WTC11 (cell line): ENCODE results near the gene CFDP1. TPM values are rescaled to one million over a fixed set of nuclear protein-coding genes. Genes with fewer than 3 reads are reported as not detected.

Source experiments
- ATAC-seq: fragments of 200-7000 bp; cut with Tn5 transposase; 2 replicates; pipeline ENCODE4 v1.10.0; 2021; ENCODE audit warnings: mild to moderate bottlenecking, moderate library complexity
- CTCF ChIA-PET: fragments of 300-600 bp; sonication (Branson Sonifier 250); formaldehyde crosslinking; loops from one replicate; lab custom pipeline; 2021; ENCODE audit warnings: antibody characterized with exemption; lab: Charles Lee
- POLR2A ChIA-PET: fragments of 350-600 bp; sonication (Branson Sonifier 250); formaldehyde crosslinking; loops from one replicate; lab custom pipeline; 2021; ENCODE audit warnings: antibody characterized with exemption; lab: Charles Lee
- DNase-seq: peaks from one replicate; pipeline ENCODE4 v3.0.0; 2021; ENCODE audit warnings: low spot score
- H3K27ac Mint-ChIP-seq: 2 replicates; pipeline ENCODE4 v1.8.0; 2021; ENCODE audit warnings: mixed read lengths
- H3K27me3 Mint-ChIP-seq: 2 replicates; pipeline ENCODE4 v1.8.0; 2021; ENCODE audit warnings: low read depth, mild to moderate bottlenecking, moderate library complexity, mixed read lengths
- H3K36me3 Mint-ChIP-seq: 2 replicates; pipeline ENCODE4 v1.8.0; 2021; ENCODE audit warnings: mixed read lengths
- H3K4me1 Mint-ChIP-seq: 2 replicates; pipeline ENCODE4 v1.8.0; 2022; ENCODE audit warnings: mixed read lengths
- H3K4me3 Mint-ChIP-seq: 2 replicates; pipeline ENCODE4 v1.8.0; 2021; ENCODE audit warnings: mild to moderate bottlenecking, moderate library complexity, mixed read lengths
- H3K9me3 Mint-ChIP-seq: 2 replicates; pipeline ENCODE4 v1.8.0; 2021; ENCODE audit warnings: mixed read lengths
- E2F4 ChIP-seq: sonication (generic); formaldehyde crosslinking; IDR thresholded peaks from 2 replicates; pipeline ENCODE4 v1.8.1; 2022; ENCODE audit warnings: low read depth, mild to moderate bottlenecking, moderate library complexity, missing genetic modification reagents, borderline replicate concordance
- EMX1 ChIP-seq: fragments of 250-450 bp; sonication (Bioruptor Pico); IDR thresholded peaks from 2 replicates; pipeline ENCODE4 v1.8.0; 2021; ENCODE audit warnings: mild to moderate bottlenecking
- ZNF121 ChIP-seq: sonication (generic); formaldehyde crosslinking; IDR thresholded peaks from 2 replicates; pipeline ENCODE4 v1.8.0; 2023; ENCODE audit warnings: missing genetic modification reagents
- ZNF532 ChIP-seq: fragments of 250-450 bp; sonication (Bioruptor Pico); IDR thresholded peaks from 2 replicates; pipeline ENCODE4 v1.9.0; 2021; ENCODE audit warnings: mild to moderate bottlenecking, borderline replicate concordance
- total RNA-seq: library from RNA; stranded (reverse); gene quantifications from 3 replicates; pipeline ENCODE4 v1.2.3, GENCODE V29; 2021
- TF ChIP-seq, protein P1 (sequence below): fragments of 250-450 bp; sonication (Bioruptor Pico); IDR thresholded peaks from 2 replicates; pipeline ENCODE4 v2.1.2; 2022; ENCODE audit warnings: mild to moderate bottlenecking, moderate library complexity
- TF ChIP-seq, protein P2 (sequence below): sonication (generic); formaldehyde crosslinking; IDR thresholded peaks from 2 replicates; pipeline ENCODE4 v1.8.0; 2022; ENCODE audit warnings: missing genetic modification reagents

CFDP1 gene
- total RNA-seq, 1 experiment from 2014 or later, result 79.2 TPM

DNA sequence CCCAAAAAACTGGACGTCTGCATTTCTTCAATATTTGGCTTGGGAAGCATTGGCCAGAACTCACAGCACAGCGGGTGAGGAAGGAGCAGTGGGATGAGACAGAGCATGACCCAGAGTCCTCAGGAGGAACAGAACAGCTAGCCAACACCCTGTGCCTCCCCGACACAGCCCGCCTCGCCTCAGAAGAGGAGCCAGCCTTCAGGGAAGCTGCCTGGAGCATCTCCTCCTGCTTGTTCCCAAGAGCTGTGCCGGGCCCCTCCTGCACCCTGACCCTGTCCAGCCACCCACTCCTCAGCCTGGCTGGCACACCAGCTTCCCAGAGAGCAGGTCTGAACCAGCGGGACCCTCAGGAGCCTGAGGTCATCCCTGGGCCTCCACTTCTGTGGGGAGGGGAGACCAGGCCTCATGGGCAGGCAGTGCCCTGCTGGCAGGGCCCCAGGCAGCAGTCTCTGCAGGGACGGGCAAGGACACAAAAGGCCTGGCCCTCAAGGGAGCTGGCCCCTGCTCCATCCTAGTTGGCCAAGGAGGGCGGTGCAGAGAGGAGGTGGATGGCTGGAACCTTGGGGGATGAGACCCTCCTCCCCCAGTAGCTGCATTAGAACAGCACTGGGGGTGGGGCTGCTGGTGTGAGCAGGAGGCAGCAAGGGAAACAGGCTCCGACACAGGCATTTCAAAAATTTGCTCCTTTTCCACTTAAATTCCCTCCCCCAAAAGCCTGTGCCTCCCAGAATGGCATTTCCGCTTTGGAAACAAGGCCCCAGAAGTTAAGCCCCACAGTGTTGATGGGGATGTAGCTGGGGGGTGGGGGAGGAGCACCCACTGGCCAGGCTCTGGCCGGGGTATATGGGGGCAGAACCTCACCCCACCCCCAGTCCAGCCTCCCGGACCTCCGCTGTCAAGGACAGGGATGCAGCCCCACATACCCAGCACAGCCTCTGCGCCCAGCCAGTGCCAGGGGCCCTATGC is 180.1 kb downstream of the CFDP1 start (continued):
- TF ChIP-seq, protein P1, sequence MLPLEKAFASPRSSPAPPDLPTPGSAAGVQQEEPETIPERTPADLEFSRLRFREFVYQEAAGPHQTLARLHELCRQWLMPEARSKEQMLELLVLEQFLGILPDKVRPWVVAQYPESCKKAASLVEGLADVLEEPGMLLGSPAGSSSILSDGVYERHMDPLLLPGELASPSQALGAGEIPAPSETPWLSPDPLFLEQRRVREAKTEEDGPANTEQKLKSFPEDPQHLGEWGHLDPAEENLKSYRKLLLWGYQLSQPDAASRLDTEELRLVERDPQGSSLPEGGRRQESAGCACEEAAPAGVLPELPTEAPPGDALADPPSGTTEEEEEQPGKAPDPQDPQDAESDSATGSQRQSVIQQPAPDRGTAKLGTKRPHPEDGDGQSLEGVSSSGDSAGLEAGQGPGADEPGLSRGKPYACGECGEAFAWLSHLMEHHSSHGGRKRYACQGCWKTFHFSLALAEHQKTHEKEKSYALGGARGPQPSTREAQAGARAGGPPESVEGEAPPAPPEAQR, result no peak

GRCh38 chr16:75252049-75252864 is 181.0 kb downstream of the CFDP1 start:
- H3K9me3 Mint-ChIP-seq, result no peaks in the 10 kb centered on the region
- DNase-seq (no peak), ATAC-seq (peak; percentile 0)
- no peaks in the 10 kb centered on the region for H3K36me3 Mint-ChIP-seq
- POLR2A ChIA-PET, result interaction anchor here (0.6 to 5.9 kb wide), 3 partner anchors 8 to 71 kb away, joined by 3 to 57 read pairs (median 7); no protein-coding TSS in a partner anchor
- peak overlapping the region; percentile 97 for H3K27ac Mint-ChIP-seq
- CTCF ChIA-PET, result interaction anchor here (7.5 kb wide), 1 partner anchor 18 kb away, joined by 92 read pairs; no protein-coding TSS in a partner anchor
- TF ChIP-seq E2F4 (no peak), ZNF121 (CRISPR knock-in tag) (peak; percentile 77), ZNF532 (CRISPR knock-in tag) (0 out of 2 replicates have a peak, but pooled peaks have one; percentile 29), EMX1 (CRISPR knock-in tag) (0 out of 2 replicates have a peak, but pooled peaks have one; percentile 47)
- TF ChIP-seq, protein P2, sequence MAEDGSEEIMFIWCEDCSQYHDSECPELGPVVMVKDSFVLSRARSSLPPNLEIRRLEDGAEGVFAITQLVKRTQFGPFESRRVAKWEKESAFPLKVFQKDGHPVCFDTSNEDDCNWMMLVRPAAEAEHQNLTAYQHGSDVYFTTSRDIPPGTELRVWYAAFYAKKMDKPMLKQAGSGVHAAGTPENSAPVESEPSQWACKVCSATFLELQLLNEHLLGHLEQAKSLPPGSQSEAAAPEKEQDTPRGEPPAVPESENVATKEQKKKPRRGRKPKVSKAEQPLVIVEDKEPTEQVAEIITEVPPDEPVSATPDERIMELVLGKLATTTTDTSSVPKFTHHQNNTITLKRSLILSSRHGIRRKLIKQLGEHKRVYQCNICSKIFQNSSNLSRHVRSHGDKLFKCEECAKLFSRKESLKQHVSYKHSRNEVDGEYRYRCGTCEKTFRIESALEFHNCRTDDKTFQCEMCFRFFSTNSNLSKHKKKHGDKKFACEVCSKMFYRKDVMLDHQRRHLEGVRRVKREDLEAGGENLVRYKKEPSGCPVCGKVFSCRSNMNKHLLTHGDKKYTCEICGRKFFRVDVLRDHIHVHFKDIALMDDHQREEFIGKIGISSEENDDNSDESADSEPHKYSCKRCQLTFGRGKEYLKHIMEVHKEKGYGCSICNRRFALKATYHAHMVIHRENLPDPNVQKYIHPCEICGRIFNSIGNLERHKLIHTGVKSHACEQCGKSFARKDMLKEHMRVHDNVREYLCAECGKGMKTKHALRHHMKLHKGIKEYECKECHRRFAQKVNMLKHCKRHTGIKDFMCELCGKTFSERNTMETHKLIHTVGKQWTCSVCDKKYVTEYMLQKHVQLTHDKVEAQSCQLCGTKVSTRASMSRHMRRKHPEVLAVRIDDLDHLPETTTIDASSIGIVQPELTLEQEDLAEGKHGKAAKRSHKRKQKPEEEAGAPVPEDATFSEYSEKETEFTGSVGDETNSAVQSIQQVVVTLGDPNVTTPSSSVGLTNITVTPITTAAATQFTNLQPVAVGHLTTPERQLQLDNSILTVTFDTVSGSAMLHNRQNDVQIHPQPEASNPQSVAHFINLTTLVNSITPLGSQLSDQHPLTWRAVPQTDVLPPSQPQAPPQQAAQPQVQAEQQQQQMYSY (CRISPR knock-in tag), result peak; percentile 76
- no peaks in the 10 kb centered on the region for H3K27me3 Mint-ChIP-seq
- peak overlapping the region; percentile 65 for H3K4me3 Mint-ChIP-seq
- peaks cover 83% of the 10 kb centered on the region for H3K4me1 Mint-ChIP-seq
